NB4 (cell line): ENCODE measurements around the gene MMRN1.

Experiments used
- DNase-seq: peaks from one replicate; pipeline ENCODE4 v3.0.0; 2010; ENCODE audit warnings: low read depth
- H3K4me3 ChIP-seq: one replicate; pipeline ENCODE4 v1.5.1; 2011; ENCODE audit warnings: mild to moderate bottlenecking, low read depth, low read length, moderate library complexity
- CTCF ChIP-seq: IDR thresholded peaks from one replicate; pipeline ENCODE4 v1.5.1; 2012; ENCODE audit warnings: low read depth, low read length
- MYC ChIP-seq: IDR thresholded peaks from 2 replicates; pipeline ENCODE4 v1.6.1; 2011; ENCODE audit warnings: low read depth, low read length
- POLR2A ChIP-seq: IDR thresholded peaks from 2 replicates; pipeline ENCODE4 v1.6.1; 2011; ENCODE audit warnings: mild to moderate bottlenecking; ENCODE audit not compliant: insufficient read length; ENCODE audit errors: extremely low read depth
- TF ChIP-seq, protein P1 (sequence below): IDR thresholded peaks from 2 replicates; pipeline ENCODE4 v1.6.1; 2011; ENCODE audit warnings: low read depth, low read length

The MMRN1 gene

DNA sequence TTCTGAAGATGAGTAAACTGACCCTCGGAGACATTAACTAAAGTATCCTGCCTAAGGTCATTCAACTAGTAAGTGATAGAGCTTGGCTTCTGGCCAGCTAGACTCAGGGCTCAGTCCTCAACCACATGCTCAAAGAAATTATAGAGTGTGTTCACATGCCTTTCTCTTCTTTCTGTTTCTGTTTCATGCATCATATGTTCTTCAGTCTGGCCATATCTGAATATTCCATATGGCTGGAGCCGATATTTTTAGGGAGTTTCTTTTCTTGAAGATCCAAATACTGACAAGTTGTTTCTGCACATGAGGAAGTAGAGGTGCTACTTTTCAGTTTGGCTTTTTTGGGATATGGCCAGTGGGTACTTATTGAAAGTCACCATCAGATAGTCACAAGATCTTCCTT is 44.9 kb downstream of the MMRN1 start:
- H3K4me3 ChIP-seq = no peak overlapping the region
- DNase-seq = no peak
- TF ChIP-seq POLR2A (no peak), CTCF (no peak), MYC (no peak)
- TF ChIP-seq, protein P1, sequence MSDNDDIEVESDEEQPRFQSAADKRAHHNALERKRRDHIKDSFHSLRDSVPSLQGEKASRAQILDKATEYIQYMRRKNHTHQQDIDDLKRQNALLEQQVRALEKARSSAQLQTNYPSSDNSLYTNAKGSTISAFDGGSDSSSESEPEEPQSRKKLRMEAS = no peak

DNA sequence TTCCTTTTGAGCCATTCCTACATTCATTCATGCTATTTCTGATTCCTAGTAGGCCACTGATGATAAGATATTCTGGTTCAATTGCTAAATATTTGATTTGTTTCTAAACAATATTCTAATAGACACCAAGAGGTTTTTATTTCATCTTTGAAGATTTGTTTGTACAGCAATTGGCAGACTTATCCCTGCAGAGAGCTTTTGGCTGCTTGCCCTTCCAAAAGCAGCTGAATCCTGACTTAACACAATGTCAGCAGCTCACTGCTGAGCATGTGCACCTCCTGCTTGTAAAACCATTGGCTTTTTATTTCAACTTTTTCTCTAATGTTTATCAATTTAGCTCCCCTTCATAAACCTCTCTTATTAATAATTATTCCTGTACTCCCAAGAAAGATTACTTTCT is 45.3 kb downstream of the MMRN1 start:
- no peak for DNase-seq
- no peak overlapping the region for H3K4me3 ChIP-seq
- TF ChIP-seq, protein P1 = no peak
- TF ChIP-seq MYC = no peak

DNA sequence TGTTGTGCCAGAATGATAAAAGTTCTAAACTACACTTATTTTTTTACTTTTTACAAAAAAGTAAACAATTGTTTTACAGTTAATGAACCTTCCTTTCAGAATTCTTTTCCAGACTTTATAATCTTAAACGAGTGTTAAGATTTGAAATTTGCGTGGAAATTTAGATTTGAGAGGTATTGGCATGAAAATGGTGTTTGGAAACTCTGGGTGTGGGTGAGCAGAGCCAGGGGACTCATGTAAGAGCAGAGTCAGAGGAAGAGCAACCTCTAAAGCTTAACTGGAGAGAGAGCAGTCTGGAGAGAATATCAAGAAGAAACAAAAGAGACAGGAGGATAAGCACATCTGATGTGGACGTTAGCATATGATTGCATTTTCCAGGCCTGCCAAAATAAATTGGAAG is 48.2 kb downstream of the MMRN1 start:
- TF ChIP-seq MYC (no peak), POLR2A (no peak), CTCF (no peak)
- TF ChIP-seq, protein P1 = no peak
- no peak overlapping the region for H3K4me3 ChIP-seq
- no peak for DNase-seq

DNA sequence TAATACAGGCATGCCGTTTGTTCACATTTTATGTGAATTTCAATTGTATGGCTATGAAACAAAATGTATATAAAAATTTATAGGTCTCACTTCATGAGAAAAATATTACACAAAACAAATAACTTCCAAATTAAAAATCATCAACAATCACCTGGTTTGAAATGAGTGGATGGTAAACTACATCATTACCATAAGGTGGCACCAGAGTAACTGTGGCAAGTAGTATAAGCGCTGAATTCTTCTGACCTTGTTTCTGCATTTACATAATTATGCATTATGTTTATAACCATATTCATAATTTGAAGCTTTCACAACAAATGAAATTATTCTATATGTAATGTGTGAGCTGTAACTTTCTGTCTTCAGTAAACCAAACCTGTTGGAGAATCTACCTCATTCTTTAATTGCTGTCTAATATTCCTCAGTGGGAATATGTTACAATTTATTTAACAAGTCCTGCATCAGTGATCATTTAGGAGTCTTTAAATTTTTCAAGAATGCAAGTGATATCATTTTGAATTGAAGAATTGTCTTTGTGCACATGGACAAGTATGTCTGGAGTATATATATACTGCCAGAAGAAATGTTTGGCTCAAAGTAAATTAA is 55.2 kb downstream of the MMRN1 start:
- DNase-seq = peak; percentile 11
- TF ChIP-seq, protein P1 = no peak
- TF ChIP-seq POLR2A (no peak), MYC (no peak), CTCF (no peak)
- no peak overlapping the region for H3K4me3 ChIP-seq

DNA sequence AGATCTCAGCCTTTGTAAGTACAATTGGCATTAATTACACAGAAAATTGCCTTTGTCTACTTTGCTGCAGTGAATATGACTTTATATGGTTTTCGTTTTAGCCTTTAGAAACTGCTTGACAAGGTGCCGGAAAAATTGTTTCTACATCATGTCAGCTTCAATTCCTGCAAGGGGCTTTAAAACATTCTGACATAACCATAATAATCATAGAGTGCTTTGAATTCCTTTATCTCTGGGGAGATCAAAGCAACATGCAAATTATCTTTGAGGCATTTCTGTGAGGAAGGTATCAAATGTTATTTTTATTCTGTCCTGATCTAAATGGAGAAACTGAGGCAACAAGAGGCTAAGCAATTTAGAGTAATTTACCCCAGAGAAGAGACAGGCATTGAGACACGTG is 57.8 kb downstream of the MMRN1 start:
- TF ChIP-seq POLR2A (no peak), MYC (no peak), CTCF (no peak)
- TF ChIP-seq, protein P1 = no peak
- DNase-seq = no peak
- no peak overlapping the region for H3K4me3 ChIP-seq

DNA sequence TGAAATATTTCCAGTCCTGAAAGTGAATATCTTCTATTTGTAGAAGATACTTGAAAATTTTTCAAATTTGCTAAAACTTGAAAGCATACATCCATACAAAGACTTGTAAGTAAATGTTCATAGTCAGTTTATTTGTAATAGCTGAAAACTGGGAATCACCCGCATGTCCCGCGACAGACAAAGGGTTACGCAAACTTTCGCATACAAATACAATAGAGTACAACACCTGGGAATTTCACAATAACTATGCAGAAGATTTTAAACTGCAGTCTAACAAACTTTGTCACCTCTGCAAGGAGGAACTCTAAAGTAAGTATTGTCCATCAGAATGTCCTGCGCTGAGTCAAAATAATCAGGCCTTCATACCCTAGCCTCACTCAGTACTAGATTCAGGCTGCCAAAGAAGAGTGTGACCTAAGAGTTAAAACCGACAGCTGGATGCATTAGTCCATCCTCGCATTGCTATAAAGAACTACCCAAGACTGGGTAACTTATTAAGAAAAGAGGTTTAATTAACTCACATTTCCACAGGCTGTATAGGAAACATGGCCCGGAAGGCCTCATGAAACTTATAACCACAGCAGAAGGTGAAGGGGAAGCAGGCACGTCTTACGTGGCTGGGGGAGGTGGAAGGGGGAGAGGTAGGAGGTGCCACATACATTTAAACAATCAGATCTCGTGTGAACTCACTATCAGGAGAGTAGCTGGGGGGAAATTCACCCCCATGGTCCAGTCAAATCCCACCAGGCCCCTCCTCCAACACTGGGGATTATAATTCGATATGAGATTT is 60.4 kb downstream of the MMRN1 start:
- TF ChIP-seq, protein P1 = no peak
- TF ChIP-seq POLR2A = no peak
- no peak for TF ChIP-seq MYC
- TF ChIP-seq CTCF = no peak
- no peak for DNase-seq
- no peak overlapping the region for H3K4me3 ChIP-seq
